Stimulated activated naive CD8-positive, alpha-beta T cell treated with anti-CD3 and anti-CD28 coated beads, Interleukin-15, amount 100 ng/mL, for 72 hours (primary cell): ENCODE data around the gene ATP6V1B1.
"Not testable (repeated sequence)": the region's sequence is repeated elsewhere in the genome, so short reads cannot be mapped to it uniquely, and the experiment has no call there.

Source experiments
- ATAC-seq: fragments of 150-1000 bp; cut with Tn5 transposase; 2 replicates; pipeline ENCODE4 v1.10.0; 2021; ENCODE audit warnings: mild to moderate bottlenecking, moderate library complexity
- DNase-seq, 2 donors: peaks; one replicate each; pipeline ENCODE4 v3.0.0; 2021 to 2022
- H3K27ac Mint-ChIP-seq, 2 donors: one replicate each; pipeline ENCODE4 v1.8.0; 2022; ENCODE audit warnings: mild to moderate bottlenecking in 2 of 2, mixed read lengths in 2 of 2, moderate library complexity in 2 of 2
- H3K27me3 Mint-ChIP-seq: one replicate; pipeline ENCODE4 v1.8.0; 2022; ENCODE audit warnings: mixed read lengths
- H3K4me1 Mint-ChIP-seq: one replicate; pipeline ENCODE4 v1.8.0; 2022; ENCODE audit warnings: mild to moderate bottlenecking, mixed read lengths
- H3K4me3 Mint-ChIP-seq, 2 donors: one replicate each; pipeline ENCODE4 v1.8.0; 2022; ENCODE audit warnings: mild to moderate bottlenecking in 2 of 2, mixed read lengths in 2 of 2, moderate library complexity in 1 of 2
- H3K9me3 Mint-ChIP-seq, 2 donors: one replicate each; pipeline ENCODE4 v1.8.0; 2022; ENCODE audit warnings: mixed read lengths in 2 of 2

The ATP6V1B1 gene

DNA sequence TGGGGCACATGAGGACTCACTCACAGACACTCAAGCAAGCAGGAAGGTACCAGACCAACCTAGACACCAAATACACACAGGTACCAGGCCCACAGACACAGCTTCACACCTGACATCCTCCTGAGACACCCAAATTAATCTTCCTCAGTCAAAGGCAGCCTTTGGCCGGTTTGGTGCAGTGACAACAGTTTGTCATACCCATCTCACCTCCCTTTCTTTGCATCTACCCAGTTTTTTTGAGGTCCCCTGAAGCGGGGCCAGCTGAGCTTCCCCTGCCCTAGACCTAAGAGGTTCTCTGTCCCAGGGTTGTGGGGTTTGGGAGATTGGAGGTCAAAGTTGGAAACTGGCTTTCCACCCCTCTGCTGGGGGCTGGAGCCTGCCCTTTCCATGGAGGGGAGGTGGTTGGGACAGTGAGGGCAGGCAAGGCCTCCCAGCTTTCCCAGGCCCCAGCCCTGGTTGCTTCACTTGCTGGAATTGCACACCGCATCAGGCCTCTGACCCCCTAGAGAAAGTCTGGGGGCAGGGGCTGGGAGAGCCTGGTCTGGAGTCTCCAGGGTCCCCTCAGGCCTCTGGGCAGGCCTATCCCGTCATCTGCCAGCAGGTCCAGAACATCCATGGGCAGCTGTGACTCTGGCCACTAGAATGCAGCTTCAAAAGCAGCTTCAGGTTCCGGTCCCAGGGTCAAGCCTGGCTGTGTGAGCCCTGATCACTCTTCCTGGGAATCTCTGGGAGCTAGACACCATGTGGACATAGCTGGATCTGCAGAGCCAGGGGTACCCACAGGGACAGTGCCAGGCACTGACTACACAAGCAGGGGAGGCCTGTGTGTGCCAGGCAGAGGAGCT is 71.5 kb downstream of the ATP6V1B1 start:
- H3K9me3 Mint-ChIP-seq, result no peaks in the 10 kb centered on the region
- H3K4me3 Mint-ChIP-seq, result no peak overlapping the region
- no peaks in the 10 kb centered on the region for H3K4me1 Mint-ChIP-seq
- DNase-seq (no peak), ATAC-seq (no peak)
- H3K27me3 Mint-ChIP-seq, result peaks cover 25% of the 10 kb centered on the region
- no peak overlapping the region for H3K27ac Mint-ChIP-seq

DNA sequence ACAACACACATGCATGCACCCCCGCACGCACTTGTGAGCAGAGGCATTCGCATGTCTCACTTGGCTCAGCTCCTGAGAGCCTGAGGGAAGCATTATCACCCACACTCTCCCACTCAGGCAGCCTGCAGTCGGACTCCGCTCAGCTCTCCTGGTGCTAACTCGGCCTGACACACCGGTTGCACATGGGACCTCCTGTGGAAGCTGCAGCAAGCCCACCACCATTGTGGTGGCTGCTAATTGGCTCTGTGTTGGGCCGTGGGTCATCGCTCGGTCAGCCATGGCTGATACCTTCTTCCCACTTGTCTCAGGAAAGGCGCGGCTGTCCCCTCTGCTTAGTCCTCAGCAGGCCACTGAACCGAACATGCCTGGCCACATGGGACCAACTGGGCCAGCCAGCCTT is 72.6 kb downstream of the ATP6V1B1 start:
- no peak for DNase-seq
- Mint-ChIP-seq H3K27me3 (peaks cover 25% of the 10 kb centered on the region), H3K27ac (no peak overlapping the region), H3K9me3 (no peaks in the 10 kb centered on the region), H3K4me1 (no peaks in the 10 kb centered on the region), H3K4me3 (no peak overlapping the region)
- ATAC-seq, result no peak

- DNase-seq, H3K9me3 Mint-ChIP-seq, ATAC-seq, H3K27ac Mint-ChIP-seq, H3K4me1 Mint-ChIP-seq, H3K4me3 Mint-ChIP-seq: not testable (repeated sequence)
- H3K27me3 Mint-ChIP-seq, result peaks cover 25% of the 10 kb centered on the region
Measured at GRCh38 chr2:71011786-71012185, 76.1 kb downstream of the ATP6V1B1 start.
